GM12865 (cell line): ENCODE results near the gene LRRC7.

Experiments
- DNase-seq: peaks from one replicate; pipeline ENCODE4 v3.0.0; 2010; ENCODE audit warnings: low read depth
- H3K4me3 ChIP-seq: 2 replicates; pipeline ENCODE4 v1.5.1; 2011; ENCODE audit warnings: mild to moderate bottlenecking, low read depth, low read length, control low read depth
- TF ChIP-seq, protein P1 (sequence below): IDR thresholded peaks from 2 replicates; pipeline ENCODE4 v1.5.1; 2011; ENCODE audit warnings: low read length, control low read depth, low read depth, inconsistent platforms; ENCODE audit not compliant: insufficient read depth; ENCODE audit errors: missing control alignments

Gene LRRC7

DNA sequence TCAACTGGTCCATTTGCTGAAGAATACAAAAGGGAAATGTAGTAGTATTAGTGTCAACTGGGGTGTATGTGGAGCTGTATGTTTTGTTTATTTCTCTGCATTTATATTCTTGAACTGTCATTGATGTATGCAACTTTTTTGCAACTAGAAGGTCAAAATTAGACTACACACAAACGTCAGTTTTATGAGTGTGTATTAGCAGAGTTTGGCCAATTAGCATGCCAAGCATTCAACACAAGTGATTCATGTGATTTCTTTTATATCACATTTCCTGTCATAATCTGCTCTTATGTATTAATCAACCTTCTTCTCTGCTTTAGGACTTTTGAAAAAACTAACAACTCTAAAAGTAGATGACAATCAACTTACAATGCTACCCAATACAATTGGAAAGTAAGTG, 426.5 kb downstream of the LRRC7 start:
- no peak for DNase-seq
- TF ChIP-seq, protein P1, sequence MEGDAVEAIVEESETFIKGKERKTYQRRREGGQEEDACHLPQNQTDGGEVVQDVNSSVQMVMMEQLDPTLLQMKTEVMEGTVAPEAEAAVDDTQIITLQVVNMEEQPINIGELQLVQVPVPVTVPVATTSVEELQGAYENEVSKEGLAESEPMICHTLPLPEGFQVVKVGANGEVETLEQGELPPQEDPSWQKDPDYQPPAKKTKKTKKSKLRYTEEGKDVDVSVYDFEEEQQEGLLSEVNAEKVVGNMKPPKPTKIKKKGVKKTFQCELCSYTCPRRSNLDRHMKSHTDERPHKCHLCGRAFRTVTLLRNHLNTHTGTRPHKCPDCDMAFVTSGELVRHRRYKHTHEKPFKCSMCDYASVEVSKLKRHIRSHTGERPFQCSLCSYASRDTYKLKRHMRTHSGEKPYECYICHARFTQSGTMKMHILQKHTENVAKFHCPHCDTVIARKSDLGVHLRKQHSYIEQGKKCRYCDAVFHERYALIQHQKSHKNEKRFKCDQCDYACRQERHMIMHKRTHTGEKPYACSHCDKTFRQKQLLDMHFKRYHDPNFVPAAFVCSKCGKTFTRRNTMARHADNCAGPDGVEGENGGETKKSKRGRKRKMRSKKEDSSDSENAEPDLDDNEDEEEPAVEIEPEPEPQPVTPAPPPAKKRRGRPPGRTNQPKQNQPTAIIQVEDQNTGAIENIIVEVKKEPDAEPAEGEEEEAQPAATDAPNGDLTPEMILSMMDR: no peak
- no peak overlapping the region for H3K4me3 ChIP-seq

DNA sequence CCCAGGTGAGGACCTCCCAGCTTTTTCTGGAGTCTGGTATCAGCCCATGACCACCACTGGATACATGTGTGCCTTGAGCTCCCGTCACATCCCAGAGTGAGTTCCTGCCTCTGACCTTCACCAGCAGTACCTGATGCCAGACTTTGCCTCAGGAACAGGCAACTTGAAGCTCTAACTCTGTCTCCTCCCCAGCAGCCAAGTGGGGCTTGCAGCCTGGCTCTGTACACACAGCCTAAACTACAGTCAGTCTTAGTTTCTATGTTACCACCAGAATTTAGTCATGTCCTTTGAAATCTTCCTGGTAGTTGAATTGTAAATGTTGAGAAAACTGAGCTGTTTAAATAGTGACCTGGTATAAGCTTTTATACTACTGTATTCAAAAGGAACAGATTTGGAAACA, 431.1 kb downstream of the LRRC7 start:
- TF ChIP-seq, protein P1: no peak
- DNase-seq: no peak
- H3K4me3 ChIP-seq: no peak overlapping the region

DNA sequence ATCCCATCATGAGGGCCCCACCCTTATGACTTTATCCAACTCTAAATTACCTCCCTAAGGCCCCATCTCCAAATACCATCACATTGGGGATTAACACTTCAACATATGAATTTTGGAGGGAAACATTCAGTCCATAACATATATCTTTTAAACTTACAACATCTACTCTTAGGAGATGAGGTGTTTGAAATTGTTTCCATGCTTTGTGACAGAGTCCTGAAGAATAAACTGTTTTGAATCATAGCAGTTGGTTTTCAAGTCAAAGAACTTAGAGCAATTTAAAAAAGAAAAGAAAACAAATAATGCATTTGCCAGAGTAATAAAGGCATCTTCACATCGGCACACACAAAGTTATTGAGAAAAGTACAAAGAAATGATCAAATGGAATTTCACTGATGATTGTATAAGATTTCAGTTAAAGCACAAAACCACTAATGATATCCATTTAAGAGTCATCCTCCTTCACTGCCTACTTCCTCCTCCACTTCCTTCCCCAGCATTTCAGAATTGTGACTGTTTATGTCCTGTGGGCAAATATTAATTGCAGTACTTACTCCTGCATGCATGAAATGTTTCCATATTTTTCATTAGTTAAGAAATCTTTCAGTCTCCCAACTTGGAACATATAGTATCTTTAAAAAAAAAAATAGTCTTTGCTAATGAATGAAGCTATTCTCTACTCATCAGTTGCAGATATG, 435.6 kb downstream of the LRRC7 start:
- DNase-seq: no peak
- TF ChIP-seq, protein P1: no peak
- H3K4me3 ChIP-seq: no peak overlapping the region

DNA sequence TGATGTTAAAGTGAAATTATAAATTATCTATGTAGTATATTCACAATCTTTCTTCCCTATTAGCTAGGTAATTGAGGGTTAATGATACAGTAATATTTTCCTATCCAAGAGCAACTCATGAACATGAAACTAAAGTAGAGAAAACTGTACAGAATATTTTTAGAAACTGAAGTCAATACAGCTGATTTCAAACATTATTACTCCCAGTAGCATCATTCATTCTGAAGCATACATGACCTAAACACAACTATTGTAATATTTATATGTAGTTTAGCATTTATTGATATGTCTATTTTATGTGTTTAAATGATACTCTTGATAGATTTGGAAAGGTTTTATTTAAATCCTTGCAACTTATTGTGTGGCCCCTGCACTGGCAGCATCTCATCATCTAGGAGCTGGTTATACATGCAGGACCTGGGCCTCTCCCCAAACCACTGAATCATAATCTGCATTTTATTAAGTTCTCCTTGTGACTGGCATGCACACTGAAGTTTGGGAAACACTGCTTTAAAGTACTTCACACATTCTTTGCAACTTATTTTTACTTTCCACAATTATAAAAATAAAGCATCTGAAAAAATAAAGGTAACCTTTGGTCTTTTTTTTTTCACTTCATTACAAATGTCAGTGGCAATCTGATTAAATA, 437.8 kb downstream of the LRRC7 start:
- TF ChIP-seq, protein P1: no peak
- H3K4me3 ChIP-seq: no peak overlapping the region
- DNase-seq: no peak

DNA sequence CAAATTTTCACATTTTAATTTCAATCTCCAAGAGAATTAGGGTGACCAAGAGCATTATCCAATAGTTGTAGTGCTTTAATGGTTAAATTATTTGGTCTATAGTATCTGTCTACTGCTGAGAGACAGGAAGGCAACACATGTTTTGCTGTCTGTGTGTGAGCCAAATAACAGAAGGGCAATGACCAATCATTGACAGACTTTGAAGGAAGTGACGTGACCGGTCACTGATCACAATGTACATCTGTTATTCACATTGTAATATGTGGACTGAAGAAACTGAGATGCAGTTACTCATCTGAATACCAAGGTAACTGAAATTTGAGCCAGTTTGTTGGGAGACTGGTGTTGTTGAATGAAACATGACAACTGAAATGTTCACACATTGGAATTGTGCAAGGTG, 440.9 kb downstream of the LRRC7 start:
- H3K4me3 ChIP-seq: no peak overlapping the region
- TF ChIP-seq, protein P1: no peak
- no peak for DNase-seq

DNA sequence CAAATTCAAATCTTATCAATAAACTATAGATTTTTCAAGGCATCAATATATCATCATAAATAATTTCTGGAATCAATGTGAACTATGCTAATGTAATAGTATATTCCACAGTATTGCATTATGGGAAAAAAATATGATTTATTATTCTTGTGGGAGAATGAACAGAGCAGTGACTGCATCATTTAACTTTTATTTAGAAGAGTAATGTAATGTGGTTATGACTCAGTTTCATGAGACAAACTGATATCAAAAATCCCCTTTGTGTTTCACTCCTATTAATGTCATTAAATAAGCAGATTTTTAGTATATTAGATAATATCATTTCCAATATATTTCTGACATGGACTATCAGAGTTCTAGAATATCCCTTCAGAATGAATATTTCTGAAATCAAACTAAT, 450.0 kb downstream of the LRRC7 start:
- H3K4me3 ChIP-seq: no peak overlapping the region
- DNase-seq: no peak
- TF ChIP-seq, protein P1: no peak

DNA sequence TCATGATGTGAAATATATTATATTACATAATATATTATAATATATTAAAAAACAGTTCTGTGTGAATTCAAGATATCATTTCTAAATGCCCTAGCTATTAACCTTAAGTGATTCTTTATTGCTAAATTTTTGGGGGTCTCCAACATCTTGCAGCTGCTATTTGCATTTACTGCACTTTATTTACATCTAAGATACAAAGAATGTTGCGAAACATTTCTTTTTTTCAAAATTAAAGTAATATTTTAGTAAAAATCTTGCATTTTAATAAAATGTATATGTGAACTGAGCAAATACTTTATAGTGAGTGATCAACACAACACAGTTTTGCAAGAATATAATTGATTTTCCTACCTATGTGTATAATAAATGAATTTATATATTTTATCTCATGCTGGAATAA, 456.6 kb downstream of the LRRC7 start:
- TF ChIP-seq, protein P1: no peak
- DNase-seq: no peak
- H3K4me3 ChIP-seq: no peak overlapping the region
